ENCODE data around the gene ADRB1.

GRCh38 chr10:114048472-114048871 is 4.8 kb downstream of the ADRB1 start:
- no peak for TF ChIP-seq CTCF (IDR thresholded peaks at IDR 0.05; ENCODE audit: low read depth, low read length, poor library complexity, severe bottlenecking)
- TF ChIP-seq EZH2phosphoT487 (IDR thresholded peaks at IDR 0.05; ENCODE audit: borderline replicate concordance, low read length), result no peak

Data from DOHH2 (cell line).